Measurements from ENCODE around the gene PBX3.

- TF ChIP-seq POLR2AphosphoS5 (IDR thresholded peaks at IDR 0.05; ENCODE audit: low read depth, low read length) (no peak), POLR2A (IDR thresholded peaks at IDR 0.05; ENCODE audit: low read depth, low read length) (no peak), TAF1 (IDR thresholded peaks at IDR 0.05; ENCODE audit: low read depth, low read length) (no peak), SPI1 (IDR thresholded peaks at IDR 0.05; ENCODE audit: low read depth, low read length) (no peak)
Observed at GRCh38 chr9:125785248-125785751, 38.1 kb downstream of the PBX3 start.
